Right lobe of liver (tissue), 6 donors: ENCODE results near the gene GIGYF1. TPM values are rescaled to one million over a fixed set of nuclear protein-coding genes. Genes with fewer than 3 reads are reported as not detected.
A peak's percentile ranks its signal among the peaks of the same experiment; 100 is the strongest.

ENCODE experiments used
- ATAC-seq, 4 donors: fragments of 200-7000 bp; cut with Tn5 transposase; one replicate each; pipeline ENCODE4 v1.9.1; 2020; ENCODE audit warnings: mild to moderate bottlenecking in 4 of 4, moderate library complexity in 4 of 4
- DNase-seq, 3 donors: peaks; one replicate each; pipeline ENCODE4 v3.0.0-alpha.2; 2020
- H3K27ac ChIP-seq, 3 donors: fragments of 200-600 bp; one replicate each; pipeline ENCODE4 v1.8.0; 2022
- H3K27me3 ChIP-seq, 2 donors: fragments of 200-600 bp; one replicate each; pipeline ENCODE4 v1.8.0; 2022
- H3K36me3 ChIP-seq, 4 donors: fragments of 200-600 bp; sonication (generic) in 1 of 4; one replicate each; pipeline versions ENCODE4 v1.5.1 to v1.8.0; 2017 to 2022; ENCODE audit warnings: control low read depth in 1 of 4
- H3K4me1 ChIP-seq, 4 donors: fragments of 200-600 bp; sonication (generic) in 1 of 4; one replicate each; pipeline versions ENCODE4 v1.5.1 to v1.8.0; 2017 to 2022; ENCODE audit warnings: control low read depth in 1 of 4
- H3K4me3 ChIP-seq, 3 donors: fragments of 200-600 bp; one replicate each; pipeline ENCODE4 v1.8.0; 2022
- H3K9me3 ChIP-seq, 4 donors: fragments of 200-600 bp; sonication (generic) in 1 of 4; one replicate each; pipeline versions ENCODE4 v1.5.1 to v1.8.0; 2017 to 2022; ENCODE audit warnings: control low read depth in 1 of 4
- CTCF ChIP-seq, 4 donors: fragments of 200-600 bp in 3 of 4; fragments of 450-650 bp in 1 of 4; IDR thresholded peaks; one replicate each; pipeline versions ENCODE4 v1.5.1 to v1.8.0; 2016 to 2022; ENCODE audit warnings: antibody characterized with exemption in 4 of 4, mild to moderate bottlenecking in 2 of 4
- POLR2A ChIP-seq: fragments of 450-650 bp; IDR thresholded peaks from one replicate; pipeline ENCODE4 v1.6.1; 2017; ENCODE audit warnings: antibody characterized with exemption, mild to moderate bottlenecking
- WGBS: methylation state at CpG from one replicate; pipeline ENCODE4 v1.1.6; 2018; ENCODE audit warnings: low coverage, low lambda C conversion rate; ENCODE audit not compliant: insufficient coverage; ENCODE audit errors: missing lambda C conversion rate; 5-methylcytosine and 5-hydroxymethylcytosine counted together
- intact Hi-C, 2 donors: fragments of 100-400 bp; cut with DNase I; formaldehyde crosslinking; loops; one replicate each; pipeline versions ENCODE4 v1.11.2 to v1.14.1; 2022
- total RNA-seq, 6 experiments: library from RNA; depleted of rRNA in 2 of 6; stranded (reverse); fragments of >200 nt in 2 of 6; fragmentation: NEBNext Ultra II Directional in 3 of 6; extraction: Animal tissue kit (Norgen Biotek cat#: 25700) in 3 of 6; gene quantifications; one replicate each; pipeline versions ENCODE4 v1.1.0 to v1.2.4, GENCODE V29; 2016 to 2023
- donor health status: DM: no; HTN: yes; CAD: no.
- donor health status: DM: no; HTN: no; CAD: no.
- donor health status: DM: no; HTN: no; CAD: no.
- donor health status: DM: no; HTN: yes; CAD: no.
- donor health status: DM: no; HTN: yes; CAD: no.

GIGYF1 gene
- total RNA-seq, 6 experiments from 2014 or later, result 6.6 to 25.1 (median 15.5) TPM

GRCh38 chr7:100679129-100679926, 14.7 kb downstream of the GIGYF1 start:
- Histone ChIP-seq H3K4me1 (peaks cover 0 to 5% (median 2%) of the 10 kb centered on the region in 4 donors), H3K36me3 (peaks cover 6 to 64% (median 24%) of the 10 kb centered on the region in 4 donors), H3K4me3 (no peak overlapping the region), H3K27ac (no peak overlapping the region), H3K27me3 (no peaks in the 10 kb centered on the region), H3K9me3 (no peaks in the 10 kb centered on the region)
- TF ChIP-seq POLR2A (no peak), CTCF (IDR thresholded peaks at IDR 0.05) (no peak)
- DNase-seq (peak in 1 of 3 donors; percentile 48), ATAC-seq (no peak)
- WGBS, result 64% methylated on average over 7 of the region's 13 CpGs
- intact Hi-C loops, result loop anchor here in 1 of 2 donors (10.0 kb wide), 1 partner anchor 95 kb away; the partner anchor contains the start of genes FBXO24 and LRCH4

- intact Hi-C loops, result loop anchor here in 1 of 2 donors (10.0 kb wide), 1 partner anchor 94 kb away; the partner anchor contains the start of genes FBXO24 and LRCH4
- H3K36me3 ChIP-seq, result peaks cover 6 to 55% (median 20%) of the 10 kb centered on the region in 4 donors
- ATAC-seq, result no peak
- H3K4me3 ChIP-seq, result no peak overlapping the region
- no peaks in the 10 kb centered on the region for H3K9me3 ChIP-seq
- no peak overlapping the region for H3K27ac ChIP-seq
- WGBS, result 89% methylated on average over 21 of the region's 35 CpGs
- no peak for TF ChIP-seq POLR2A
- no peak for TF ChIP-seq CTCF (IDR thresholded peaks at IDR 0.05)
- H3K4me1 ChIP-seq, result peaks cover 0 to 5% (median 2%) of the 10 kb centered on the region in 4 donors
- DNase-seq, result peak in 2 of 3 donors; percentile 22 to 49
- no peaks in the 10 kb centered on the region for H3K27me3 ChIP-seq
These were observed 15.6 kb downstream of the GIGYF1 start for GRCh38 chr7:100678291-100678984.

DNA sequence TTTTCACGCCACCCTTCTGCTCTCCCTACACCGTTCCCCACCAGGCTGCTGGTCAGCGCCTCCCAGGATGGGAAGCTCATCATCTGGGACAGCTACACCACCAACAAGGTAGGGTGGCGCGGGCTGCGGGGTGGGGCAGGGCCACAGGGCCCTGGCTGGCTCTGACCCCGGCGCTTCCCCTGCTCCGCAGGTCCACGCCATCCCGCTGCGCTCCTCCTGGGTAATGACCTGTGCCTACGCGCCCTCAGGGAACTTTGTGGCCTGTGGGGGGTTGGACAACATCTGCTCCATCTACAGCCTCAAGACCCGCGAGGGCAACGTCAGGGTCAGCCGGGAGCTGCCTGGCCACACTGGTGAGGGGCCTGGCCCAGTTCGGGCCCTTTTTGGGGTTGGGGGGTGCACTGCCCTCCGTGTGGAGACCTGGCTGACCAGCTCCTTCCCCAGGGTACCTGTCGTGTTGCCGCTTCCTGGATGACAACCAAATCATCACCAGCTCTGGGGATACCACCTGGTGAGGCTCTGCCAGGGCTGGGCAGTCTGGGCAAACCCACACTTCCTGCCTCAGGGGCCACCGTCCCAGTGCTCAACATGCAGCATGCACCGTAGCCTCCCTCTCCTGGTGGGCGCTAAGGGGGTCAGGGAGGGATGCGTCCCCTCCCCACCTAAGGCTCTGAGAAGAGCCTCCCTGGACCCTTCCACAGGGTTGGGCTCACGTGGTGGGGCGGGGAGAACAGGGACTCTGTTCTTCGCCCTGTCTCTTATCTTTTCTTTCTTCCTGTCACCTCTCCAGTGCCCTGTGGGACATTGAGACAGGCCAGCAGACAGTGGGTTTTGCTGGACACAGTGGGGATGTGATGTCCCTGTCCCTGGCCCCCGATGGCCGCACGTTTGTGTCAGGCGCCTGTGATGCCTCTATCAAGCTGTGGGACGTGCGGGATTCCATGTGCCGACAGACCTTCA, 16.5 kb downstream of the GIGYF1 start:
- DNase-seq, result peak in 2 of 3 donors; percentile 28 to 51
- intact Hi-C loops, result loop anchor here in 1 of 2 donors (10.0 kb wide), 1 partner anchor 93 kb away; the partner anchor contains the start of genes FBXO24 and LRCH4

More for the DNA sequence above, 16.5 kb downstream of the GIGYF1 start:
- no peak for TF ChIP-seq POLR2A
- TF ChIP-seq CTCF (IDR thresholded peaks at IDR 0.05), result no peak
- H3K4me3 ChIP-seq, result no peak overlapping the region
- no peak for ATAC-seq
- no peaks in the 10 kb centered on the region for H3K9me3 ChIP-seq
- 87% methylated on average over 9 of the region's 36 CpGs for WGBS
- no peak overlapping the region for H3K27ac ChIP-seq
- H3K36me3 ChIP-seq, result peaks cover 6 to 48% (median 20%) of the 10 kb centered on the region in 4 donors
- peaks cover 0 to 5% (median 2%) of the 10 kb centered on the region in 4 donors for H3K4me1 ChIP-seq
- no peaks in the 10 kb centered on the region for H3K27me3 ChIP-seq
